OCI-M2 (cell line): ENCODE measurements around the gene RNF157.

Source experiments
- DNase-seq: peaks from one replicate; lab custom pipeline; 2025; ENCODE audit not compliant: unreplicated experiment; lab: John Stamatoyannopoulos, UW

RNF157 gene

GRCh38 chr17:76097716-76098295 lies 142.5 kb downstream of the RNF157 start:
- no peak for DNase-seq

- no peak for DNase-seq
These were observed 144.3 kb downstream of the RNF157 start for GRCh38 chr17:76095943-76096342.

- DNase-seq, result no peak
These were observed 146.2 kb downstream of the RNF157 start for GRCh38 chr17:76094046-76094445.

GRCh38 chr17:76092526-76093413 lies 147.5 kb downstream of the RNF157 start:
- no peak for DNase-seq
